ENCODE measurements around the gene EXPH5. TPM values are rescaled to one million over a fixed set of nuclear protein-coding genes. Genes with fewer than 3 reads are reported as not detected.

Gene EXPH5
- total RNA-seq, 4 donors from 2014 or later = 0.26 to 9.5 (median 4.5) TPM

GRCh38 chr11:108530426-108530825 lies 63.1 kb downstream of the EXPH5 start:
- Histone ChIP-seq H3K27ac (no peak overlapping the region), H3K9me3 (no peaks in the 10 kb centered on the region), H3K4me3 (no peak overlapping the region), H3K4me1 (no peaks in the 10 kb centered on the region), H3K36me3 (no peaks in the 10 kb centered on the region), H3K27me3 (no peaks in the 10 kb centered on the region)
- intact Hi-C loops (cut with DNase I; ENCODE audit: low total_unique reads) = no loop called here
- no peak for DNase-seq
- TF ChIP-seq CTCF (IDR thresholded peaks at IDR 0.05) (no peak), POLR2A (IDR thresholded peaks at IDR 0.05) (no peak)

- Histone ChIP-seq H3K9me3 (no peaks in the 10 kb centered on the region), H3K27ac (no peak overlapping the region), H3K36me3 (no peaks in the 10 kb centered on the region), H3K4me3 (no peak overlapping the region), H3K27me3 (no peaks in the 10 kb centered on the region), H3K4me1 (no peaks in the 10 kb centered on the region)
- TF ChIP-seq POLR2A (IDR thresholded peaks at IDR 0.05) = no peak
- intact Hi-C loops (cut with DNase I; ENCODE audit: low total_unique reads) = no loop called here
- DNase-seq = no peak
Observed at GRCh38 chr11:108527382-108527781, 66.2 kb downstream of the EXPH5 start.

GRCh38 chr11:108525161-108525560 lies 68.4 kb downstream of the EXPH5 start:
- H3K4me1 ChIP-seq = no peaks in the 10 kb centered on the region
- no peak overlapping the region for H3K27ac ChIP-seq
- H3K4me3 ChIP-seq = no peak overlapping the region
- DNase-seq = no peak
- H3K27me3 ChIP-seq = no peaks in the 10 kb centered on the region
- H3K36me3 ChIP-seq = no peaks in the 10 kb centered on the region
- no peaks in the 10 kb centered on the region for H3K9me3 ChIP-seq
- intact Hi-C loops (cut with DNase I; ENCODE audit: low total_unique reads) = no loop called here
- no peak for TF ChIP-seq POLR2A (IDR thresholded peaks at IDR 0.05)
- TF ChIP-seq CTCF (IDR thresholded peaks at IDR 0.05) = no peak

GRCh38 chr11:108524422-108524821 lies 69.1 kb downstream of the EXPH5 start:
- intact Hi-C loops (cut with DNase I; ENCODE audit: low total_unique reads) = no loop called here
- no peak for DNase-seq
- H3K4me3 ChIP-seq = no peak overlapping the region
- H3K27ac ChIP-seq = no peak overlapping the region
- H3K27me3 ChIP-seq = no peaks in the 10 kb centered on the region
- no peak for TF ChIP-seq POLR2A (IDR thresholded peaks at IDR 0.05)
- no peak for TF ChIP-seq CTCF (IDR thresholded peaks at IDR 0.05)
- no peaks in the 10 kb centered on the region for H3K9me3 ChIP-seq
- no peaks in the 10 kb centered on the region for H3K36me3 ChIP-seq
- no peaks in the 10 kb centered on the region for H3K4me1 ChIP-seq

GRCh38 chr11:108522318-108522717 lies 71.2 kb downstream of the EXPH5 start:
- H3K27ac ChIP-seq = no peak overlapping the region
- DNase-seq = no peak

More at GRCh38 chr11:108522318-108522717, 71.2 kb downstream of the EXPH5 start:
- intact Hi-C loops (cut with DNase I; ENCODE audit: low total_unique reads) = no loop called here
- Histone ChIP-seq H3K36me3 (no peaks in the 10 kb centered on the region), H3K4me3 (no peak overlapping the region), H3K9me3 (no peaks in the 10 kb centered on the region), H3K4me1 (no peaks in the 10 kb centered on the region), H3K27me3 (no peaks in the 10 kb centered on the region)
- TF ChIP-seq POLR2A (IDR thresholded peaks at IDR 0.05) (no peak), CTCF (IDR thresholded peaks at IDR 0.05) (no peak)

Data from uterus (tissue), 4 donors.